ENCODE measurements around the gene RIMKLA.

The RIMKLA gene

DNA sequence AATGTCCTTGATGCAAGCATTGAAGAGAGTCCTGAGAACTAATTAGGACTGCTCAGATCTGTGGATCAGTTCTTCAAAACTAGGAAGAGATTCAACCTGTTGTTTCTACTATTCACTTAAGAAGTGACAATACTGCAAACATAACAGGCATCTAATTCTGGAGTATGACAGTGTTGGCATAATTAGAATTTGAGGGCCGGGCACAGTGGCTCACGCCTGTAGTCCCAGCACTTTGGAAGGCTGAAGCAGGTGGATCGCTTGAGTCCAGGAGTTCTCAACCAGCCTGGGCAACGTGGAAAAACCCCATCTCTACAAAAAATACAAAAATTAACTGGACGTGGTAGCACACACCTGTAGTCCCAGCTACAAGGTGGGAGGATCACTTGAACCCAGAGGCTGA lies 37.5 kb upstream of the RIMKLA start:
- no peaks in the 10 kb centered on the region for H3F3A ChIP-seq (ENCODE audit: insufficient read depth, low read length)
- no peaks in the 10 kb centered on the region for H3K27me3 ChIP-seq (ENCODE audit: insufficient read depth, low read length)
- H3K4me3 ChIP-seq (ENCODE audit: low read depth, low read length, poor library complexity, severe bottlenecking) = no peak overlapping the region
- no peaks in the 10 kb centered on the region for H3K9me3 ChIP-seq (ENCODE audit: low read length)
- no peak overlapping the region for H3K4me2 ChIP-seq (ENCODE audit: low read length)
- no peak overlapping the region for H3K9ac ChIP-seq (ENCODE audit: low read length)
- H3K4me1 ChIP-seq (ENCODE audit: insufficient read depth, low read length, severe bottlenecking) = no peaks in the 10 kb centered on the region
- TF ChIP-seq EZH2 (IDR thresholded peaks at IDR 0.05; ENCODE audit: borderline replicate concordance, low read length) (no peak), CTCF (IDR thresholded peaks at IDR 0.05; ENCODE audit: low read length) (no peak)
- H3K79me2 ChIP-seq (ENCODE audit: insufficient read depth, low read length) = no peaks in the 10 kb centered on the region
- no peaks in the 10 kb centered on the region for H3K36me3 ChIP-seq (ENCODE audit: insufficient read depth, low read length)
- no peaks in the 10 kb centered on the region for H3K9me2 ChIP-seq (ENCODE audit: low read depth, low read length)
- H2AFZ ChIP-seq (ENCODE audit: low read length) = no peak overlapping the region
- H4K20me1 ChIP-seq (ENCODE audit: insufficient read depth, low read length) = no peaks in the 10 kb centered on the region
- no peak overlapping the region for H3K27ac ChIP-seq (ENCODE audit: low read depth, low read length, poor library complexity, severe bottlenecking)

GRCh38 chr1:42348498-42348897 lies 32.1 kb upstream of the RIMKLA start:
- Histone ChIP-seq H3K36me3 (ENCODE audit: insufficient read depth, low read length) (no peaks in the 10 kb centered on the region), H3K4me1 (ENCODE audit: insufficient read depth, low read length, severe bottlenecking) (no peaks in the 10 kb centered on the region), H3K9me2 (ENCODE audit: low read depth, low read length) (no peaks in the 10 kb centered on the region), H4K20me1 (ENCODE audit: insufficient read depth, low read length) (no peaks in the 10 kb centered on the region), H3K79me2 (ENCODE audit: insufficient read depth, low read length) (no peaks in the 10 kb centered on the region), H3K27ac (ENCODE audit: low read depth, low read length, poor library complexity, severe bottlenecking) (no peak overlapping the region), H2AFZ (ENCODE audit: low read length) (no peak overlapping the region), H3K9ac (ENCODE audit: low read length) (no peak overlapping the region), H3F3A (ENCODE audit: insufficient read depth, low read length) (no peaks in the 10 kb centered on the region), H3K27me3 (ENCODE audit: insufficient read depth, low read length) (no peaks in the 10 kb centered on the region), H3K4me3 (ENCODE audit: low read depth, low read length, poor library complexity, severe bottlenecking) (no peak overlapping the region), H3K9me3 (ENCODE audit: low read length) (no peaks in the 10 kb centered on the region), H3K4me2 (ENCODE audit: low read length) (no peak overlapping the region)
- TF ChIP-seq CTCF (IDR thresholded peaks at IDR 0.05; ENCODE audit: low read length) (no peak), EZH2 (IDR thresholded peaks at IDR 0.05; ENCODE audit: borderline replicate concordance, low read length) (no peak)

DNA sequence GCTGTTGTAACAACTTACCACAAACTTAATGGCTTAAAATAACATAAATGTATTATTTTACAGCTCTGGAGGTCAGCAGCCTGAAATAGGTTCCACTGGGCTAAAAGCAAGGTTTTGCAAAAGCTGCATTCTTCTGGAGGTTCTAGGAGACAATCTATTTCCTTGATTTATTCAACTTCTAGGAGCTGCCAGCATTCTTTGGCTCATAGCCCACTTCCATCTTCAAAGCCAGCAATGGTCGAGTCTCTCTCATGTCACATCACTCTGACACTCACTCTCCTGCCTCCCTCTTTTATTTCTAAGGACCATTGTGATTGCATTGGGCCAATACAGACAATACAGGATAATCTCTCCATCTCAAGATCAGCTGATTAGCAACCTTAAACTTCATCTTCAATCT lies 30.5 kb upstream of the RIMKLA start:
- Histone ChIP-seq H3K9me2 (ENCODE audit: low read depth, low read length) (no peaks in the 10 kb centered on the region), H3K27me3 (ENCODE audit: insufficient read depth, low read length) (no peaks in the 10 kb centered on the region), H3K4me1 (ENCODE audit: insufficient read depth, low read length, severe bottlenecking) (no peaks in the 10 kb centered on the region), H3K9ac (ENCODE audit: low read length) (no peak overlapping the region), H3K9me3 (ENCODE audit: low read length) (no peaks in the 10 kb centered on the region), H3K27ac (ENCODE audit: low read depth, low read length, poor library complexity, severe bottlenecking) (no peak overlapping the region), H3K4me3 (ENCODE audit: low read depth, low read length, poor library complexity, severe bottlenecking) (no peak overlapping the region), H3K79me2 (ENCODE audit: insufficient read depth, low read length) (no peaks in the 10 kb centered on the region), H3K4me2 (ENCODE audit: low read length) (no peak overlapping the region), H3K36me3 (ENCODE audit: insufficient read depth, low read length) (no peaks in the 10 kb centered on the region), H2AFZ (ENCODE audit: low read length) (no peak overlapping the region), H3F3A (ENCODE audit: insufficient read depth, low read length) (no peaks in the 10 kb centered on the region), H4K20me1 (ENCODE audit: insufficient read depth, low read length) (no peaks in the 10 kb centered on the region)
- TF ChIP-seq CTCF (IDR thresholded peaks at IDR 0.05; ENCODE audit: low read length) (no peak), EZH2 (IDR thresholded peaks at IDR 0.05; ENCODE audit: borderline replicate concordance, low read length) (no peak)

Data from OCI-LY1 (cell line).